GM21619 (cell line): ENCODE measurements around the gene NTM.

ENCODE experiments used
- ATAC-seq: cut with Tn5 transposase; IDR thresholded peaks from one replicate; pipeline ENCODE4 v1.9.1; 2021; ENCODE audit not compliant: unreplicated experiment

The NTM gene

GRCh38 chr11:131592734-131593133 is 222.3 kb downstream of the NTM start:
- no peak for ATAC-seq

GRCh38 chr11:131593301-131593700 is 222.9 kb downstream of the NTM start:
- ATAC-seq = no peak

DNA sequence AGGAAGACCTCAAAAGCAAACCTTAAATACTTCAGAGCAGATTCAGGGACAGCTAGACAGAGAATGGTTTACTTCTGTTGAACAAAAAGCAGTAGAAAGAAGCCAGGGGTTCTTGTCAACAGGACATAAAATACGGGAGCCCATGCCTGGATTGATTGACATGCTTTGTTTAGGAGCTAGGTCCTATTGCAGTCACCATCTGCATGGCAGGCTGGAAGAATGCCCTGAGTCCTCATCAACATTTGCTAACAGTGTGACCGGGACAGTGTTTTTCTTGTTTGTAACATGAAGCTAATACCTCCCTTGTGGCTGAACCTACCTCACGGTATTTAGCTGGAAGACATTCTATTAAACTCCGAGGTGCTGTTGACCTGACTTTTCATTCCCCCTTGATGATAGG is 225.4 kb downstream of the NTM start:
- no peak for ATAC-seq

DNA sequence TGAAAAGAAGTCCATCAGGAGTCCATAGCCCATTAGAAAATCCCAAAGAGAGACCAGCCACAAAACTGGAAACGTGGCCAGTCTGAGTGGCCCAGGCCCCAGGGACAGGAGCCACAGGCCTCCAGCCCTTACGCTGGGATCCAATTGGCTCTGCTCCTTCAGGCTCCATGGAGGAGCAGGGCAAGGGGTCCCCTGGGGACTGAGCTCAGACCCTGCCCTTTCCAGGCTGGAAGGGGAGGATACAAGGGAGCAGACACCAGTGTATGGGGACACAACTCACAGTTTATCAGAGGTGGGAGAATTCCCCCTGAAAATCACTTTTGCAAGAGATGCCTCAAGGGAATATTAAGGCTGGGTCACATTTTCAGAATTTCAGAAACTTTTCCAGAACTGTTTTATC is 227.5 kb downstream of the NTM start:
- no peak for ATAC-seq

GRCh38 chr11:131598305-131598704 is 227.9 kb downstream of the NTM start:
- no peak for ATAC-seq

GRCh38 chr11:131599285-131599684 is 228.9 kb downstream of the NTM start:
- no peak for ATAC-seq

GRCh38 chr11:131600628-131601027 is 230.2 kb downstream of the NTM start:
- ATAC-seq = no peak

- ATAC-seq = no peak
Observed at GRCh38 chr11:131601586-131601985, 231.2 kb downstream of the NTM start.

- no peak for ATAC-seq
Observed at GRCh38 chr11:131602431-131602830, 232.0 kb downstream of the NTM start.

GRCh38 chr11:131606811-131607335 is 236.5 kb downstream of the NTM start:
- ATAC-seq = no peak

DNA sequence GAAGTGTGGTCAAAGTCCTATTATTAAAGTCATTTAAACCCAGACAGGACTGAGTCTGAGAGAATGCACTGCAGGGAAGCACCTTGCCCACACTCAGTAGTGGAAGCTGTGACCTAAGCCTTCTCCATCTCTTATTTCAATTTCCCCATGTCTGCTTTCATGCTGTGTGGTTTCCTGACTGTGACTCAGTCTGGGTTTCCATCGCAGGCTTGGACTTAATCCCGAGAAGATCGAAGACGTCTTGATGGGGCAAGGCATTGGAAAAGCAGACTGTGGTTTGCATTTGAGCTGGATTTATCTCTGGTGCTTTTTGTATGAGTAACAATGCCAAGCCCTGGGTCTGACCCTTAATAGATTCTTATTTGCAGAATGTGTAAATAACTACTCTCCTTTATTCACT is 238.9 kb downstream of the NTM start:
- no peak for ATAC-seq

DNA sequence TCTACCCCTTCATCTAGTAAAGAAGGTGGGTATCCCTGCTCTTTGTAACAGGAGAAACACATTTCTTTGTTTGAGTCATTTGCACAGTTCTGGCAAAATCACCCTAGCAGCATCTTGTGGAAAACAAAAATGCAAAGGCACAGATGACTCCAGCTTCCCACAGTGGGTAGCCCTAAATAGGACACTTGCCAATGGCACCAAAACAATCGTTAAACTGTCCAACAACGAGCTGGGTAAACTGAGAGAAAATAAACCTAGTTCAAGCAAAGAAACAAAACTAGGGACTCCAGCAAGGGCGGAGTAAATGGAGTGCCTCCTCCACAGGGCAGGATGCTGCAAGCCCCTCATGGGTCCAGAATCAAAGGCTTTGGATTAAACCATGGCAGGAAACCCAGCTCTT is 239.5 kb downstream of the NTM start:
- ATAC-seq = no peak

GRCh38 chr11:131611322-131611721 is 240.9 kb downstream of the NTM start:
- ATAC-seq = no peak

GRCh38 chr11:131612533-131612932 is 242.1 kb downstream of the NTM start:
- no peak for ATAC-seq

DNA sequence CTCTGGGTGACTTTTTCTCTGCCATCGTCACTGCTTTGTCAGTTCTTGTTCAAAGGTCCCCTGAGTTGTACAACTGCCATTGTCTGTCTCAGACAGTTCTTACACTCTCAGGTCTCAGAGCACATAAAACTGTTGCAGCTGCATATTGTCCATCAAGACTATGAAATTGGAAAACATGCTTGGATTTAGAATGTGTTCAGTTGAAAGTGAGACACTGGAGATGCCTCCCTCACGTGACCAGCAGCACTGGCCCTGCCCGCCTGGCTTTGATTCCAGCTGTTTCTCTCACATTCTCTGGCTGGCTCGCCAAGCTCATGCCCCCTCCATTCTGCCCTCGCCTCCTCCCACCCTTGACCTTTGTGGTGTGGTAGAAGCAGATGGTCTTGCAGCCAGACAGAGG is 244.2 kb downstream of the NTM start:
- ATAC-seq = no peak

GRCh38 chr11:131615611-131616010 is 245.2 kb downstream of the NTM start:
- ATAC-seq = no peak

DNA sequence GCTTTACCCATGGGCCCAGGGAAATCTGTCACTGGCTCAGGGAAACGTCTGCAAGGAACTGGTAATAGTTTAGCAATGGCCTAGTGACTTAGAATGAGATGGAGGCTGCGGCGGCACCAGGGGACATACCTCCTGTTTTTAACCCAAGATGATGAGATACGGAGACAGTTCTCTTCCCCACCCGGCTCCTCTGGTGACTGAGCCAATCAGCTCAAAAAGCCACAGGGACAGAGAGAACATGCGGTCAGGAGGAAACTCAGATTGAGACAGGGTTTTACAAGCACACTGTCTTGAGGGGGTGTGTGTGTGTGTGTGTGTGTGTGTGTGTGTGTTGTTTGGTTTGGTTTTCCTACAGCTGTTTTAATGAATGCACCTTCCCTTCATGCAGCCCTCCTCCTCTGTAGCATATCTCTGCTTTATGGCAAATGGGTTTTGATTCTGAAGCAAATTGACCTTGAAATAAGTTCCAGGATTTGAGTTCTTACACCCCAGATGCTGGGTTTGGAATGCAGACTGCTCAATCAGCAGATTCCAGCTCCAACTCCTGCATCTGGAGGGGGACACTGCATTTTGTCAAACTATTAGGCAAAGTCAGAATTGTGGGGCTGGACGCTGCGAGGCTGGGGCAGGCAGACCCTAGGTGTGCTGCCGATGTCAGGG is 246.2 kb downstream of the NTM start:
- ATAC-seq = no peak

- ATAC-seq = no peak
Observed at GRCh38 chr11:131618201-131618600, 247.8 kb downstream of the NTM start.

- no peak for ATAC-seq
Observed at GRCh38 chr11:131622193-131622592, 251.8 kb downstream of the NTM start.

- no peak for ATAC-seq
Observed at GRCh38 chr11:131624531-131624930, 254.1 kb downstream of the NTM start.

DNA sequence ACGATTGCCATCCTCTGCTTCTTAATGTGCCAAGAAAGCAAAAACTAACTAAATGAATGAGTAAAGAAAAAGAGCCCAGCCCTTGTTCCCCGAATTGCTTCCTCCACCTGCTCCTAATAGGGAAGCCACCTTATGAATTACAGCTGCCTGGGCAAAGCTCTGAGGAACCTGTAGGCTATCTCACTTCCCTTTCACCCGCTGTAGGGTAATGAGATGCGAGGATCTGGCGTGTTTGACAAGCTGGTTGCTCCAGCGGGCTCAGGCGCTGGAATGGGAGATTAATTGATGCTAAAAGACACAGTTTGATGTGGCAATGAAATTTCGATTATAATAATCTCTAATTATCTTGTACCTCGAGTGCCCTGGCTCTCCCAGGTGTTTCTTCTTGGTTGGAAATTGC is 256.4 kb downstream of the NTM start:
- ATAC-seq = no peak

- ATAC-seq = no peak
Observed at GRCh38 chr11:131628739-131629138, 258.3 kb downstream of the NTM start.

GRCh38 chr11:131629925-131630540 is 259.6 kb downstream of the NTM start:
- no peak for ATAC-seq
